ENCODE data around the gene CROCC.

CROCC gene

GRCh38 chr1:17004466-17005364, 83.0 kb downstream of the CROCC start:
- CTCF ChIA-PET: interaction anchor here (0.9 to 1.5 kb wide), 3 partner anchors 15 to 54 kb away, joined by 3 to 7 read pairs (median 3); no protein-coding TSS in a partner anchor
- POLR2A ChIA-PET: interaction anchor here (1.2 kb wide), 1 partner anchor 9 kb away, joined by 3 read pairs; no protein-coding TSS in a partner anchor
- peak; percentile 6 for TF ChIP-seq CTCF (IDR thresholded peaks at IDR 0.05; ENCODE audit: insufficient read depth, low read length, missing control alignments)
- DNase-seq (ENCODE audit: low read depth, low spot score): no peak
- H3K4me3 ChIP-seq (ENCODE audit: low read depth, low read length): no peak overlapping the region

GRCh38 chr1:17005365-17005740, 83.6 kb downstream of the CROCC start:
- TF ChIP-seq CTCF (IDR thresholded peaks at IDR 0.05; ENCODE audit: insufficient read depth, low read length, missing control alignments): no peak
- CTCF ChIA-PET: no interaction called here
- POLR2A ChIA-PET: no interaction called here
- no peak overlapping the region for H3K4me3 ChIP-seq (ENCODE audit: low read depth, low read length)
- no peak for DNase-seq (ENCODE audit: low read depth, low spot score)

GRCh38 chr1:17007121-17007520, 85.4 kb downstream of the CROCC start:
- DNase-seq (ENCODE audit: low read depth, low spot score): no peak
- no peak overlapping the region for H3K4me3 ChIP-seq (ENCODE audit: low read depth, low read length)
- TF ChIP-seq CTCF (IDR thresholded peaks at IDR 0.05; ENCODE audit: insufficient read depth, low read length, missing control alignments): no peak
- ChIA-PET POLR2A (no interaction called here), CTCF (interaction anchor here (1.2 to 3.4 kb wide), 2 partner anchors 39 to 56 kb away, joined by 3 to 10 read pairs; no protein-coding TSS in a partner anchor)

GRCh38 chr1:17008208-17008855, 86.6 kb downstream of the CROCC start:
- H3K4me3 ChIP-seq (ENCODE audit: low read depth, low read length): no peak overlapping the region
- POLR2A ChIA-PET: no interaction called here
- no peak for DNase-seq (ENCODE audit: low read depth, low spot score)
- no peak for TF ChIP-seq CTCF (IDR thresholded peaks at IDR 0.05; ENCODE audit: insufficient read depth, low read length, missing control alignments)
- CTCF ChIA-PET: interaction anchor here (1.1 to 3.4 kb wide), 2 partner anchors 11 to 57 kb away, joined by 3 to 10 read pairs; no protein-coding TSS in a partner anchor

- no peak for DNase-seq (ENCODE audit: low read depth, low spot score)
- no peak overlapping the region for H3K4me3 ChIP-seq (ENCODE audit: low read depth, low read length)
- POLR2A ChIA-PET: no interaction called here
- no peak for TF ChIP-seq CTCF (IDR thresholded peaks at IDR 0.05; ENCODE audit: insufficient read depth, low read length, missing control alignments)
- CTCF ChIA-PET: interaction anchor here (0.9 to 3.4 kb wide), 5 partner anchors 17 to 58 kb away, joined by 3 to 10 read pairs (median 3); no protein-coding TSS in a partner anchor
Measured at GRCh38 chr1:17009706-17010105, 88.0 kb downstream of the CROCC start.

GRCh38 chr1:17011092-17011438, 89.3 kb downstream of the CROCC start:
- no peak for DNase-seq (ENCODE audit: low read depth, low spot score)
- ChIA-PET CTCF (interaction anchor here (1.0 to 1.5 kb wide), 4 partner anchors 13 to 59 kb away, joined by 3 to 5 read pairs (median 4); no protein-coding TSS in a partner anchor), POLR2A (no interaction called here)
- H3K4me3 ChIP-seq (ENCODE audit: low read depth, low read length): peak overlapping the region; percentile 66
- TF ChIP-seq CTCF (IDR thresholded peaks at IDR 0.05; ENCODE audit: insufficient read depth, low read length, missing control alignments): no peak

All from AG04449 (cell line).